Measurements from ENCODE around the gene MAGI1. TPM values are rescaled to one million over a fixed set of nuclear protein-coding genes. Genes with fewer than 3 reads are reported as not detected.
A peak's percentile ranks its signal among the peaks of the same experiment; 100 is the strongest.

MAGI1 gene
- total RNA-seq, 1 donor from 2014 or later, result 45.8 TPM

DNA sequence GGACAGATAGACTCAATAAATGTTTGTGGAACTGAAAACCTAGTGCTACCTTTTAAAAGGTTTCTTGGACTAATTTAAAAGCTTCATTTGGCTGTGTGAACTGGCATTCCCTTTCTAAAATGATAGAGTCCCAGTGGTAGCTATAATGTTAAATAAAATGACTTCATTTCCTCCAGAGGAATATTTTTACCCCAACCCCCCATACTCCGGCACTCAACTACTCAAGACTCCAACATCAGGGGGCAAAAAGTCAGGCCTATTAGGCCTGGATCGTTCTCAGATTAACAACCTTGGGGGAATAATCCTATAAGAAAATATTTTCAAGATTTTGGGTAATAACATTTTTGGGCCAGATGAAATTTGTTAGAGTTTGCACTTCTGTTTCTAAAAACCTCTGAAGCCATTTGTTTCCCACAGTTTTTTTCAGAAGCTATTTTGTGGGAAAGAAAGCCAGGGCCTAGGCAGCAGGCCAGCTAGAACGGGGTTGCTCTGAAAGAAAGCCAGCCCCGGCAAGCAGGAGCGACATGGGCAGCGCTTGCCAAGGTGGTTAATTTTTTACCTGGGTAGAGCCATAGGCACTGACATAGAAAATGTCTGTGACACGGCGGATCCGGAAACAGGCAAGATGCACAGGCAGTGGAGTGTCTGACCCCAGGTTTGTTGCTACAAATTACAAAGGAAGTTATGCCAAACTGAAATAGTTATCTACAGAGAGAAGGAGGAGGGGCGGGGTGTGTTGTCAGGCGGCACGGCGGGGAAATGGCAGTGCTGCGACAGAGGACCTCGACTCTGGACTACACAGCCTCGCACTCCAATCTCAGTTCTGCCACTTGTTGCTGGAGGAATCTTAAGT is 84.6 kb downstream of the MAGI1 start:
- Histone ChIP-seq H3K27me3 (no peaks in the 10 kb centered on the region), H3K4me1 (peaks cover 52% of the 10 kb centered on the region), H3K27ac (peak overlapping the region; percentile 92), H3K4me3 (peak overlapping the region; percentile 25), H3K9me3 (no peaks in the 10 kb centered on the region), H3K36me3 (no peaks in the 10 kb centered on the region)
- DNase-seq (peak; percentile 70), ATAC-seq (peak; percentile 45)
- intact Hi-C loops (cut with DNase I), result no loop called here
- no peak for TF ChIP-seq CTCF (IDR thresholded peaks at IDR 0.05)

DNA sequence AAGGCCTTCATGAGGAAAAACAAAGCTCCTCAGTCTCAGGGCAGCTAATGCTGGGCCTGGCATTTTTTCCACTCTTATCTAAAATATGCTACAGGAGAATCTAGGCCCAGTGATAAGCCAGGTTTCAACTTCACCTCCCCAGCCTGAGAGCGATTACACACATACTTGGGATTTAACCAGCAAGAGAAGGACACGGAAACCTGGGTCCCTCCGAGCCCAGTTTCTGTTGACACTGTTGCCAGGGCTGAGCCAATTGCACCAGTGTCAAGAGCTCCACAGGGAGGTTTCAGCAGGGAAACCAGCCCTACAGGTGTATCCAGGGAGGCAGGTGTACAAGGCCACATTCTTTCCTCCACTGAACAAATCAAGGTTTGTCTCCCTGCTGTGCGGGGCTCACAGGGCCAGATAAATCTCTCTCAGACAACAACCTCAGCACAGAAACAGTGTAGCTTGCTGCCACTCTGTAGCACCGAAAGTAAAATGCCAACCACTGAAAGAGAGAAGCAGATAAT is 85.4 kb downstream of the MAGI1 start:
- H3K27ac ChIP-seq, result peak overlapping the region; percentile 92
- TF ChIP-seq CTCF (IDR thresholded peaks at IDR 0.05), result no peak
- no peaks in the 10 kb centered on the region for H3K27me3 ChIP-seq
- no peak overlapping the region for H3K4me3 ChIP-seq
- H3K4me1 ChIP-seq, result peaks cover 55% of the 10 kb centered on the region
- no peaks in the 10 kb centered on the region for H3K36me3 ChIP-seq
- no peaks in the 10 kb centered on the region for H3K9me3 ChIP-seq
- peak; percentile 96 for ATAC-seq
- intact Hi-C loops (cut with DNase I), result no loop called here
- peak; percentile 86 for DNase-seq

DNA sequence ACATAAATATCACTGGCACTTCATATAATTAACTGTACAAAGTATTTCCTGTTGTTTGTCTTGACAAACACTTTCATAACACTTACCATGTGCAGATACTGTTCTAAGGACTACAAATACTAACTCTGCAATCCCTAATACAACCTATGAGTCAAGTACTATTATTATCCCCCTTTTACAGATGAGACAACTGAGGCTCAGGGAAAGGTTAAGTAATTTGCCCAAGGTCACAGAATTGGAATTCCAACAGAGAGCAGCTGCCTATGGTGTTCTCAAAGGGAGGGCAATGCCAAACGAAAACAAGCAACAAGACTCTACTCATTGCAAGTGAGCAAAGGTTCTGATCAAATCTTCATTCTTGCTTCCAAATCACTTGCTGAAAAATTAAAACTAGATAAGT is 85.9 kb downstream of the MAGI1 start:
- intact Hi-C loops (cut with DNase I), result no loop called here
- Histone ChIP-seq H3K27ac (peak overlapping the region; percentile 92), H3K4me1 (peaks cover 55% of the 10 kb centered on the region), H3K27me3 (no peaks in the 10 kb centered on the region), H3K9me3 (no peaks in the 10 kb centered on the region), H3K36me3 (no peaks in the 10 kb centered on the region), H3K4me3 (no peak overlapping the region)
- ATAC-seq (no peak), DNase-seq (no peak)
- no peak for TF ChIP-seq CTCF (IDR thresholded peaks at IDR 0.05)

DNA sequence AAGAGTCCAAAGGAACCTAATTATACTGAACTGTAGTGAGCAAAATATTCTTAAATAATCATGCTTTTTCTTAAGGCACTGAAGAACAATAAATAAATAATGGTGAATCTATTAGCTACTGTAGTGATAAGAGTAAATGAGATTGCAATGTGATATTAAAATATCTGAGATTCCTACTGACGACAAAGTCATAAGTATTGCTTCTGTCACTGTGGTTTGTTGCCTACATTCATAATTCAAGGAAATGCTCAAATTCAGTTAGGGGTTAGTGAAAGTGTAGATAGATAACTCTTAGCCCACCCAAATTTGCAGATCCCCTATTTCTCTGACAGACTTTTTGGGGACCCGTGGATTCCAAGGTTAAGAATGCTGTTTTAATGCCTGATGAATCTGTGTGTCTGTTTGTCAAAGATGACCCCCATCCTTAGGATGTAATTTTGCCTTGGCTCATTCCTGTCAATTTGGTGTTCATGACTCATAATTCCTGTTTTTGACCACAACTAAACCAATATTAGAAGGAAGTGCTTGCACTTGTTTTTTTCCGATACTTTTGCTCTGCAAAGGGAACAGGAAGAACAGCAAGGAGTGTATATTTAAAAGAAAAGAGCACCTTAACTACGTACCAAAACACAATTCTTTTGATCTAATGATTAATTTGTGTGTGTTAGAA is 86.7 kb downstream of the MAGI1 start:
- ATAC-seq (no peak), DNase-seq (no peak)
- peak overlapping the region; percentile 92 for H3K27ac ChIP-seq
- H3K36me3 ChIP-seq, result no peaks in the 10 kb centered on the region
- TF ChIP-seq CTCF (IDR thresholded peaks at IDR 0.05), result no peak
- H3K27me3 ChIP-seq, result no peaks in the 10 kb centered on the region
- H3K4me1 ChIP-seq, result peaks cover 55% of the 10 kb centered on the region
- H3K9me3 ChIP-seq, result no peaks in the 10 kb centered on the region
- H3K4me3 ChIP-seq, result no peak overlapping the region
- intact Hi-C loops (cut with DNase I), result no loop called here

DNA sequence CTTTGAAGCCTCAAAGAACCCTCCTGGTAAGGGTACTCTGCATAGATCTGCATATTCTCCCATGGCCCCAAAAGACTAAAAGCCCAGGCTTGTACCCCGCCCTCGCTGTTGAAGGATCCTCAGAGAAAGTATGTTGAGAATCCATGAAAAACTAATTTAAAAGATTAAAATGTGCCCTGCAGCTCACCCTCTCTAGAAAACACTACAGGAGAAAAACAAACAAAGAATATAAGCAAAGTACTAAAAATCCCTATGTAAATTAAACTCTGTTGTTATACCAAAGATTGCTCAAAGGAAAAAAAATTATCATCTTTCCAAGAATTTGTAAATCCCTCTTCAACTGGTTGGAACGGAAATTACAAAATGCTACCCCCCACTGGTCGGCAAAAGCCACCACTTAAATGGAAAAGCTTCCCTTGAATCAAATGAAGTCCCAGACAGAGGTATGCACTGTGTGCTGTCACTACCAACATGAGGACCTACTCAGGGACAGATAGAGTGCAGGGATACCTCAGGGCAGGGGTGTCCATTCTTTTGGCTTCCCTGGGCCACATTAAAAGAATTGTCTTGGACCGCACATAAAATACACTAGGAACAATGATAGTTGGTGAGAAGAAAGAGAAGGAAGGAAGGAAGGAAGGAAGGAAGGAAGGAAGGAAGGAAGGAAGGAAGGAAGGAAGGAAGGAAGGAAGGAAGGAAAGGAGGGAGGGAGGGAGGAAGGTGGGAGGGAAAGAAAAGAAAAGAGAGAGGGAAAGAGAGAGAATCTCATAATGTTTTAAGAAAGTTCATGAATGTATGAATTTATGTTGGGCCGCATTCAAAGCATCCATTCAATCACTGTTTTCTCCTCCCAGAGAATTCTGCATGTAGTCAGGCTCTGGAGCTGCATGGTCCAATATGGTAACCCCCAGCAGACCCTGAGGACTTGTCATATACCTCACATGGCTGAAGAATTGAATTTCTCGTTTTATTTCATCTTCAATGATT is 88.1 kb downstream of the MAGI1 start:
- H3K4me1 ChIP-seq, result peaks cover 49% of the 10 kb centered on the region
- intact Hi-C loops (cut with DNase I), result no loop called here
- H3K36me3 ChIP-seq, result no peaks in the 10 kb centered on the region
- no peaks in the 10 kb centered on the region for H3K9me3 ChIP-seq
- TF ChIP-seq CTCF (IDR thresholded peaks at IDR 0.05), result no peak
- DNase-seq (no peak), ATAC-seq (no peak)
- no peak overlapping the region for H3K4me3 ChIP-seq
- H3K27me3 ChIP-seq, result no peaks in the 10 kb centered on the region
- no peak overlapping the region for H3K27ac ChIP-seq
